H7 (cell line): ENCODE data around the gene PPARD. TPM values are rescaled to one million over a fixed set of nuclear protein-coding genes. Genes with fewer than 3 reads are reported as not detected.
"Not testable (repeated sequence)": the region's sequence is repeated elsewhere in the genome, so short reads cannot be mapped to it uniquely, and the experiment has no call there.

Experiments
- DNase-seq: peaks from one replicate; pipeline ENCODE4 v3.0.0; 2012
- H3K27me3 ChIP-seq: 2 replicates; pipeline ENCODE4 v1.6.0; 2011; ENCODE audit warnings: mild to moderate bottlenecking, low read length; ENCODE audit not compliant: control insufficient read depth, insufficient read depth
- H3K36me3 ChIP-seq: replicated peaks from 2 replicates; pipeline ENCODE4 v1.5.1; 2011; ENCODE audit warnings: low read length; ENCODE audit not compliant: control insufficient read depth, insufficient read depth
- H3K4me3 ChIP-seq: 2 replicates; pipeline ENCODE4 v1.5.1; 2011; ENCODE audit warnings: low read depth, mild to moderate bottlenecking, control low read depth, low read length, moderate library complexity; ENCODE audit not compliant: insufficient read depth
- total RNA-seq: library from RNA; depleted of rRNA; stranded (reverse); fragments of >200 nt; shearing (Covaris generic); gene quantifications from 2 replicates; pipeline ENCODE4 v1.2.3, GENCODE V29; 2014

The PPARD gene
- total RNA-seq, 1 experiment from 2014 or later: 3.2 TPM

- DNase-seq: no peak
- H3K4me3 ChIP-seq: no peak overlapping the region
- no peaks in the 10 kb centered on the region for H3K36me3 ChIP-seq
- no peaks in the 10 kb centered on the region for H3K27me3 ChIP-seq
Observed at GRCh38 chr6:35372633-35373032, 30.3 kb downstream of the PPARD start.

- no peak for DNase-seq
- no peak overlapping the region for H3K4me3 ChIP-seq
- H3K36me3 ChIP-seq: no peaks in the 10 kb centered on the region
- no peaks in the 10 kb centered on the region for H3K27me3 ChIP-seq
Observed at GRCh38 chr6:35376281-35376680, 33.9 kb downstream of the PPARD start.

- Histone ChIP-seq H3K4me3 (no peak overlapping the region), H3K36me3 (no peaks in the 10 kb centered on the region), H3K27me3 (no peaks in the 10 kb centered on the region)
- no peak for DNase-seq
Observed at GRCh38 chr6:35377002-35377401, 34.6 kb downstream of the PPARD start.

- DNase-seq: no peak
- Histone ChIP-seq H3K27me3 (no peaks in the 10 kb centered on the region), H3K4me3 (no peak overlapping the region), H3K36me3 (no peaks in the 10 kb centered on the region)
Observed at GRCh38 chr6:35378261-35378660, 35.9 kb downstream of the PPARD start.

GRCh38 chr6:35381132-35381531 is 38.8 kb downstream of the PPARD start:
- DNase-seq: no peak
- Histone ChIP-seq H3K27me3 (no peaks in the 10 kb centered on the region), H3K4me3 (no peak overlapping the region), H3K36me3 (no peaks in the 10 kb centered on the region)

- H3K27me3 ChIP-seq: no peaks in the 10 kb centered on the region
- no peaks in the 10 kb centered on the region for H3K36me3 ChIP-seq
- DNase-seq: no peak
- no peak overlapping the region for H3K4me3 ChIP-seq
Observed at GRCh38 chr6:35382015-35382414, 39.7 kb downstream of the PPARD start.

- Histone ChIP-seq H3K4me3 (no peak overlapping the region), H3K27me3 (no peaks in the 10 kb centered on the region), H3K36me3 (no peaks in the 10 kb centered on the region)
- no peak for DNase-seq
Observed at GRCh38 chr6:35385457-35386202, 43.3 kb downstream of the PPARD start.

GRCh38 chr6:35386989-35387388 is 44.6 kb downstream of the PPARD start:
- Histone ChIP-seq H3K36me3 (no peaks in the 10 kb centered on the region), H3K4me3 (no peak overlapping the region), H3K27me3 (no peaks in the 10 kb centered on the region)
- peak; percentile 62 for DNase-seq

GRCh38 chr6:35388030-35388429 is 45.7 kb downstream of the PPARD start:
- no peak for DNase-seq
- Histone ChIP-seq H3K36me3 (no peaks in the 10 kb centered on the region), H3K27me3 (no peaks in the 10 kb centered on the region), H3K4me3 (no peak overlapping the region)

- H3K4me3 ChIP-seq: no peak overlapping the region
- H3K27me3 ChIP-seq: no peaks in the 10 kb centered on the region
- H3K36me3 ChIP-seq: no peaks in the 10 kb centered on the region
- no peak for DNase-seq
Observed at GRCh38 chr6:35388772-35389352, 46.5 kb downstream of the PPARD start.

- not testable (repeated sequence) for H3K36me3 ChIP-seq, H3K4me3 ChIP-seq, DNase-seq, H3K27me3 ChIP-seq
Observed at GRCh38 chr6:35389386-35389785, 47.0 kb downstream of the PPARD start.

- no peak for DNase-seq
- H3K4me3 ChIP-seq: no peak overlapping the region
- H3K27me3 ChIP-seq: no peaks in the 10 kb centered on the region
- H3K36me3 ChIP-seq: no peaks in the 10 kb centered on the region
Observed at GRCh38 chr6:35391240-35391968, 49.0 kb downstream of the PPARD start.

GRCh38 chr6:35392111-35392702 is 49.8 kb downstream of the PPARD start:
- no peaks in the 10 kb centered on the region for H3K36me3 ChIP-seq
- no peaks in the 10 kb centered on the region for H3K27me3 ChIP-seq
- DNase-seq: no peak
- no peak overlapping the region for H3K4me3 ChIP-seq

GRCh38 chr6:35392773-35393672 is 50.7 kb downstream of the PPARD start:
- DNase-seq: no peak
- no peak overlapping the region for H3K4me3 ChIP-seq
- no peaks in the 10 kb centered on the region for H3K27me3 ChIP-seq
- no peaks in the 10 kb centered on the region for H3K36me3 ChIP-seq
